ENCODE data around the gene GLB1L2.

DNA sequence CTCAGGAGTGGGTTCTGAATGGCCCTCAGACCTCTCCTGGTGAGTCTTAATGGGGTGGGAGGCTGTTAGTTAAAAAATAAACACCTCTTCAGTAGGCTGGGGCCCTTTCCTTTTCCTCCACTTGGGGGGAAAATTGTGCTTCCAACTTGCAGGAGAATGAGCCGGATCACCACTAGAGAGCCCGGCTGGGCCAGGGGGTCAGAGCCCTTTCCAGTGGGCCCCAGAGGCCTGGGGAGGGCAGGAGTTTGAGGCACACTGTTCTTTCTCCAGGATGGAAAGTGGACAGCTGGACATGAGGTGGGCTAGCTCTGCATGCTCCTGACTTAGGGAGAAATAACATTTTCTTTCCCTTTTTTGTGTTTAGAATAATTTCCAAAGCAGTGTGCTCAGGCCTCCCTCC lies 47.5 kb downstream of the GLB1L2 start:
- TF ChIP-seq POLR2AphosphoS5 (IDR thresholded peaks at IDR 0.05; ENCODE audit: low read depth, low read length) (no peak), SIN3A (IDR thresholded peaks at IDR 0.05; ENCODE audit: borderline replicate concordance, insufficient read depth, low read length) (no peak)
- TF ChIP-seq, protein P1, sequence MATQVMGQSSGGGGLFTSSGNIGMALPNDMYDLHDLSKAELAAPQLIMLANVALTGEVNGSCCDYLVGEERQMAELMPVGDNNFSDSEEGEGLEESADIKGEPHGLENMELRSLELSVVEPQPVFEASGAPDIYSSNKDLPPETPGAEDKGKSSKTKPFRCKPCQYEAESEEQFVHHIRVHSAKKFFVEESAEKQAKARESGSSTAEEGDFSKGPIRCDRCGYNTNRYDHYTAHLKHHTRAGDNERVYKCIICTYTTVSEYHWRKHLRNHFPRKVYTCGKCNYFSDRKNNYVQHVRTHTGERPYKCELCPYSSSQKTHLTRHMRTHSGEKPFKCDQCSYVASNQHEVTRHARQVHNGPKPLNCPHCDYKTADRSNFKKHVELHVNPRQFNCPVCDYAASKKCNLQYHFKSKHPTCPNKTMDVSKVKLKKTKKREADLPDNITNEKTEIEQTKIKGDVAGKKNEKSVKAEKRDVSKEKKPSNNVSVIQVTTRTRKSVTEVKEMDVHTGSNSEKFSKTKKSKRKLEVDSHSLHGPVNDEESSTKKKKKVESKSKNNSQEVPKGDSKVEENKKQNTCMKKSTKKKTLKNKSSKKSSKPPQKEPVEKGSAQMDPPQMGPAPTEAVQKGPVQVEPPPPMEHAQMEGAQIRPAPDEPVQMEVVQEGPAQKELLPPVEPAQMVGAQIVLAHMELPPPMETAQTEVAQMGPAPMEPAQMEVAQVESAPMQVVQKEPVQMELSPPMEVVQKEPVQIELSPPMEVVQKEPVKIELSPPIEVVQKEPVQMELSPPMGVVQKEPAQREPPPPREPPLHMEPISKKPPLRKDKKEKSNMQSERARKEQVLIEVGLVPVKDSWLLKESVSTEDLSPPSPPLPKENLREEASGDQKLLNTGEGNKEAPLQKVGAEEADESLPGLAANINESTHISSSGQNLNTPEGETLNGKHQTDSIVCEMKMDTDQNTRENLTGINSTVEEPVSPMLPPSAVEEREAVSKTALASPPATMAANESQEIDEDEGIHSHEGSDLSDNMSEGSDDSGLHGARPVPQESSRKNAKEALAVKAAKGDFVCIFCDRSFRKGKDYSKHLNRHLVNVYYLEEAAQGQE (IDR thresholded peaks at IDR 0.05; ENCODE audit: insufficient read depth in 1 of 2, low read depth in 2 of 2, low read length in 2 of 2) = no peak

Measured in PFSK-1 (cell line).